ENCODE data around the gene EXOC3L4. TPM values are rescaled to one million over a fixed set of nuclear protein-coding genes. Genes with fewer than 3 reads are reported as not detected.

The EXOC3L4 gene
- total and polyA plus RNA-seq, 2 of the 8 experiments (the other 6 are each of a cell fraction or from before 2014, with no cell fraction given): 0.45 to 0.57 TPM

- TF ChIP-seq YY1 (IDR thresholded peaks at IDR 0.05; ENCODE audit: low read depth, low read length) (no peak), PHF8 (conservative IDR thresholded peaks at IDR 0.05; ENCODE audit: low read depth, low read length) (no peak), BRCA1 (IDR thresholded peaks at IDR 0.05; ENCODE audit: low read depth, low read length) (no peak), HDAC6 (IDR thresholded peaks at IDR 0.05; ENCODE audit: low read depth, low read length) (no peak), TCF12 (IDR thresholded peaks at IDR 0.05; ENCODE audit: low read depth, low read length) (no peak)
These were observed 26.8 kb downstream of the EXOC3L4 start (continued) for GRCh38 chr14:103121121-103121845.

Data from H1 (cell line).